HG03520 (cell line): Measurements from ENCODE around the gene VGLL2.
A peak's percentile ranks its signal among the peaks of the same experiment; 100 is the strongest.

Experiments used
- ATAC-seq: cut with Tn5 transposase; IDR thresholded peaks from one replicate; pipeline ENCODE4 v1.9.1; 2021; ENCODE audit warnings: mild to moderate bottlenecking, moderate library complexity; ENCODE audit not compliant: unreplicated experiment

VGLL2 gene

GRCh38 chr6:117311726-117312125 is 46.4 kb downstream of the VGLL2 start:
- no peak for ATAC-seq

GRCh38 chr6:117317261-117317660 is 51.9 kb downstream of the VGLL2 start:
- peak; percentile 59 for ATAC-seq
